NCI-H2029 treated with DMSO at 0.1 percent for 48 hours (cell line): ENCODE measurements around the gene EVI5L.
A peak's percentile ranks its signal among the peaks of the same experiment; 100 is the strongest.

Experiments used
- DNase-seq: peaks from one replicate; lab custom pipeline; 2025; lab: John Stamatoyannopoulos, UW

Gene EVI5L

GRCh38 chr19:7860714-7861618, 30.9 kb downstream of the EVI5L start:
- no peak for DNase-seq

- DNase-seq = no peak
Measured at GRCh38 chr19:7861619-7862412, 31.8 kb downstream of the EVI5L start.

DNA sequence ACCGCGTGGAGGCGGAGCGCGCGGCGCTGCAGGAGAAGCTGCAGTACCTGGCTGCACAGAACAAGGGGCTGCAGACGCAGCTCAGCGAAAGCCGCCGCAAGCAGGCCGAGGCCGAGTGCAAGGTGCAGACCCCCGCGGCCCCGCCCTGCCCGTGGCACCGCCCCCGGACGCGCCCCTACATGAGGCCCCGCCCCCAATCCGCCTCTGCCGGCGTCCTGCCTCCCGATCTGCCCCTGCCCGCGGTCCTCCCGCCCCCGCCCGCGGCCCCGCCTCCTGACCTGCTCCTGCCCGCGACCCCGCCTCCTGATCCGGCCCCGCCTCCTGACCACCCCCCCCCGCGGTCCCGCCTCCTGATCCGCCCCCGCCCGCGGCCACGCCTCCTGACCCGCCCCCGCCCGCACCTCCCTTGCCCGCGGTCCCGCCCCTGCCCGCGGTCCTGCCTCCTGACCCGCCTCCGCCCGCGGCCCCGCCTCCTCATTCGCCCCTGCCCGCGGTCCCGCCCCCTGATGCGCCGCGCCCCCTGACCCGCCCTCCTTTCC, 32.5 kb downstream of the EVI5L start:
- no peak for DNase-seq

GRCh38 chr19:7863157-7863970, 33.3 kb downstream of the EVI5L start:
- no peak for DNase-seq

DNA sequence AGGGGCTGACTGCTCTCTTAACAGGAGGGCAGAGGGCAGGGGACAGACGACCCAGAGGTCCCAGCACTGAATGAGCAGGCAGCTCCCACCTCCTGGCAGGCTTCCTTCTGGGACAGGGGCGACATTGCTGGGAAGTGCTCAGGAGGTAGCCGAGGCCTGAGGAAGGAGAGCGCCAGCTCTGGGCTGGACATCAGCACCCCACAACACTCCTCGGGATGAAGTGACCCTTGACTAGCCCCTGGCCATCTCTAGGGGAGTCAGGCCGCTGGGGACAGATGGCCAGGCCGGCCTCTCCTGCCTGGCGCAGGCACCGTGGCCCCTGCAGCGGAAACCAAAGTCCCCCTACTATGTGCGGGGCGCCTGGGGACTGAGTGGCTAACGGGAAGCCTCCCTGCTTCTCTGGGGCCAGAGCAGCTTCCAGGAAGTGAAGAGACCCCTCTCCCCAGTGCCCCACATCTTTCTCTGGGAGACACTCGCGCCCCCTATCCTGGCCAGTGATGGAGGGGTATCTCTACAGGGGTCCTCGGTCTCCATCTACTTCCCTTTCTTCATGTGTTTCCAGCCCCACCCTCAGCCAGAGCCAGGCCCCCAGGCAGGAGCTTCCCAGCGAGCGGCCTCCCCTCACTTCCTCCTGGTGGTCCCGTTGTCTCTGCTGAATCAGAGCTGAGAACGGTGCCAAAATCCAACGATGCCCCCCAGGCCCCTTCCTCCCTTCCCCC, 34.1 kb downstream of the EVI5L start:
- DNase-seq = no peak

DNA sequence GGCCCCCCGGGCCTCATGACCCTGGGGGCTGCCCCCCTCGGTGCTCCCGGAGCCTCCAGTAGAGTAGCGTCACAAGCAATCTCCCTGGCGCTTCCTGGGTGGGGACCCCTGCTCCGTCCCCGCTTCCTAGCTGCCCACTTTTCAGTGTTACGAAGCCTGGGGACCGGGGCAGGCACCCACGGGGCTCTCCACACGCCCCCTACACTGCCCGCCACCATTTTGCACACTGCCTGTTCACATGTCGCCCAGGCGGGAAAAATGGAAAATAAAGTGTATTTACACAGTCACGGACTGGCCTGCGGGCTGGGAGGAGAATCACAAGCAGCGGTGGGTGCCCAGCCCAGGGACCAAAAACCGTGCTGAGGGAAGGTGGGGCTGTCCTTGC, 34.7 kb downstream of the EVI5L start:
- DNase-seq = no peak

DNA sequence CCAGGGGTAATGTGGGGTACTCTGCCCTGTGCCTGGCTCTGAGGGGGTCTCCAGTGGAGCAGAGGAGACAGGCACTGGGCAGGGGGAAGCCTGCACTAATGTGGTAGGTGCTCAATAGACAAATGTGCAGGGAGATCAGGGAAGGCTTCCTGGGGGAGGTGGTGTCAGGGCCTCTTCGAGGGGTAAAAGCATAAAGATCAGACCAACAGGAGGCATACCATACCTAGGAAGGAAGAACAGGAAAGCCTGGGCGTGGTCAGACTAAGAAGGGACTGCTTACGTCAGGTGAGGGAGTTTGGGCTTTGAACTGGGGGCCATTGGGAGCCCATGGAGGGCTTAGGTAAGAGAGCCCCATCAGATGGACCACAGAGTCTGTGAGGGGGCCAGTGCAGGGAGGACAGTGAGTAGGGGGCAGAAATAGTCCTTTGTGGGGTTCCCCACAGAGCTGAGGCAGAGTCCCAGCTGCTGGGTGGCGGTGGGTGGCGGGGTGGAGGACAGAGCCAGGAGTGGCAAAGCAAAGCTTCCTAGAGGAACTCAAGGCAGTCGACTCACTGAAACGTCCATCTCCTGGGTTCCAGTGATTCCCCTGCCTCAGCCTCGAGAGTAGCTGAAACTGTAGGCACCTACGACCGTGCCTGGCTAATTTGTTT, 35.4 kb downstream of the EVI5L start:
- DNase-seq = no peak

GRCh38 chr19:7866399-7867091, 36.5 kb downstream of the EVI5L start:
- DNase-seq = no peak

DNA sequence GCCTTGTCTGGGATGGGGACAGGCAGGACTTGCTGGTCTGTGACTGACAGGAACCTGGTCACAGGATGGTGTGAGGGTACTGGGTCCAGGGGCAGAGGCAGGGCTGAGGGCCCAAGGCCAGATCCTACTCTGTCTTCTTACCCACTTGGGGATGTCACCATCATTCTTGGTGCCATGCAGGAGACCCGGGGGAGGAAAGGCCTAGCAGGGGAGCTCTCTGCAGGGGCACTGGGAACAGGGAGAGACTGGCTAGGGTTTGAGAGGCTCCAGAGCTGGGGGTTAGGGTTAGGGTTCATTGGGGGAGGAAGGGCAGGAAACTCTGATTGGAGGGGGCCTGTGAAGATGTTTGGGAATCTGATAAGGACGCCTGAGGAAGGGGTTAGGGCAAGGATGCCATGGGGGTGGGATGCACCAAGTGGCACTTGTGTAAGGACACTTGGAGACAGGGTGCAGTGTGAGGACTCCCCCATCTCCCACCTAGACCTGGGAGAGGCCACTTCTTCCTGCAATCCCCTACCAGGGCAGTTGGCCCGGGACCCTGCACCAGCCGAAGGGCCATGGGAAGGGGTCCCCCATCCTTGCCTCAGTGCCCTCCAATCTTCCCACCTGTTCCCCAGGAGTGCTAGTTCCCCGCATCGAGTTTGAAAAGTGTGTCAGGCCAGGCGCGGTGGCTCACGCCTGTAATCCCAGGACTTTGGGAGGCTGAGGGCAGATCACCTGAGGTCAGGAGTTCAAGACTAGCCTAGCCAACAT, 37.2 kb downstream of the EVI5L start:
- no peak for DNase-seq

DNA sequence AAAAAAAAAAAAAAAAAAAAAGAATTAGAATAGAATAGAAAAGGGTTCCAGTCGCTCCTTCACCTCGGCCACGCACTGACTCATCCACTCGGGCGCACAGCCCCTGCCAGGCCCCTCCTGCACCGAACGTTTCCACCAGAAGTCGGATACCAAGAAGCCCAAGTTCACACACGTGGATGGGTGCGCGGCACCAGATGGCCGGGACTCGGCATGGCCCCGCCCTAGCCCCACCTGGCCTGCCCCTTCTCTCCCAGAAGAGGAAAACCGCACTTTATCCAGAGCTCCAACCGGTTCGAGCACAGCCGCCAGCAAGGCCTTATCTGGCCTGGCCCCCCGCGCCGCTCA, 38.3 kb downstream of the EVI5L start:
- DNase-seq = no peak

GRCh38 chr19:7868671-7869452, 38.8 kb downstream of the EVI5L start:
- no peak for DNase-seq

DNA sequence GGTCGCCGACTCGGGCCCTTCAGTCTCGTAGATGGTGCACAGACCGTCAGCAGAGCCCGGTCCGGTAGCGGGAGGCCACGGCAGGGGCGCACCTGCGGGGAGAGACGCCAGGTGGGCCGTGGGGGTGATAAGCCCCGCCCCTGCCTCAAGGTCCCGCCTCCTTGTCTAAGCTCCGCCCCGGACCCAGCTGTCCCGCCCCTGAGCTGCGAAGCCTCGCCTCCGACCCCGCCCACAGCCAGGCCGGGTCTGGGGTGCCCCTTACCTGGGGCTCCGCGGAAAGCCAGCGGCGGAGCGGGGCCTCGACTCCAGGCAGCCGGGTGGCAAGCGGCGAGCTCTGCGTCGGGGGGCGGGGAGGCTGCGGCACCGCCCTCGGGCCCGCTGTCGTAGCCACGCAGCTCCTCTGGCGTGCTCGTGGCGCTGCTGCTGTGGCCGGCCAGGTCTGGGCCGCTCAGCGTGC, 39.5 kb downstream of the EVI5L start:
- no peak for DNase-seq

- DNase-seq = no peak
Measured at GRCh38 chr19:7869910-7870511, 40.0 kb downstream of the EVI5L start.

DNA sequence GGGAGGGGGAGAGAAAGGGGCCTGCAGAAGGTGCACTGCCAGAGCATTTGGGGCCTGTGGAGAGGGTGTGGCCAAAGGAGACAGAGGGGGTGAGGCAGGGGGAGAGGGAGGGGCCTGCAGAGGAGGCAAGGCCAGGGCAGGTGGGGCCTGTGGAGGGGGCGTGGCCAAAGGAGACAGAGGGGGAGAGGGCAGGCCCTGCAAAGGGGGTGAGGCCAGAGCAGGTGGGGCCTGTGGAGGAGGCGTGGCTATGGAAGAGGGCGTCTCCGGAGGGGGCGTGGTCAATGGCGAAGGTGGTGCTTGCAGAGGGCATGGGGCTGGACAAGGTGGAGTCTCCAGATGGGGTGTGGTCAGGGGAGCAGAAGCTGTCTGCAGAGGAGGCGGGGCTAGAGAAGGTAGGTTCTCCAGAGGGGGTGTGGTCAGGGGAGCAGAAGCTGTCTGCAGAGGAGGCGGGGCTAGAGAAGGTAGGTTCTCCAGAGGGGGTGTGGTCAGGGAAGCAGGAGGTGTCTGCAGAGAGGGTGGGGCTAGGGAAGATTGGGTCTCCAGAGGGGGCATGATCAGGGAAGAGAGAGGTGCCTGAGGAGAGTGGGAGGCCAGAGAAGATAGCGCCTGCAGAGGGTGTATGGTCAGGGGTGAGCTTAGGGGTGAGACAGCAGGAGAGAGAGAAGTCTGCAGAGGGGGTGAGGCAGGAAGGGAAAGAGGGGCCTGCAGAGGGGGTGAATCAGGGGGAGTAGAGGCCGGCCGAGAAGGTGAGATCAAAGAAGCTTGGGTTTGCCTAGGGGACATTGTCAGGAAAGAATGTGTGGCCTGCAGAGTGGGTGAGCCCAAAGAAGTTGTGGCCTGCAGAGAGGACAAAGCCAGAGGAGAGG, 40.8 kb downstream of the EVI5L start:
- DNase-seq = no peak

- DNase-seq = peak; percentile 90
Measured at GRCh38 chr19:7871437-7872305, 41.7 kb downstream of the EVI5L start.
